ENCODE data around the gene APBA1. TPM values are rescaled to one million over a fixed set of nuclear protein-coding genes. Genes with fewer than 3 reads are reported as not detected.

Gene APBA1
- 11.2 and 11.6 TPM in 2 replicates for total RNA-seq

GRCh38 chr9:69671879-69672595 is at the start of gene APBA1:
Gene APBA1, minus strand, starts transcription at chr9:69672371.
- peak within 1 kb of the TSS; percentile 74 for H3K4me3 ChIP-seq (ENCODE audit: low read depth, low read length)
- DNase-seq (ENCODE audit: low read depth), result peak; percentile 34
- no peak for TF ChIP-seq CTCF (IDR thresholded peaks at IDR 0.05; ENCODE audit: insufficient read depth, low read depth, low read length)

GRCh38 chr9:69719983-69720382 is 47.8 kb upstream of the APBA1 start:
- no peak for DNase-seq (ENCODE audit: low read depth)
- no peak overlapping the region for H3K4me3 ChIP-seq (ENCODE audit: low read depth, low read length)
- no peak for TF ChIP-seq CTCF (IDR thresholded peaks at IDR 0.05; ENCODE audit: insufficient read depth, low read depth, low read length)

- DNase-seq (ENCODE audit: low read depth), result peak; percentile 75
- no peak overlapping the region for H3K4me3 ChIP-seq (ENCODE audit: low read depth, low read length)
- TF ChIP-seq CTCF (IDR thresholded peaks at IDR 0.05; ENCODE audit: insufficient read depth, low read depth, low read length), result no peak
Observed at GRCh38 chr9:69719367-69719766, 47.2 kb upstream of the APBA1 start.

- no peak overlapping the region for H3K4me3 ChIP-seq (ENCODE audit: low read depth, low read length)
- DNase-seq (ENCODE audit: low read depth), result no peak
- no peak for TF ChIP-seq CTCF (IDR thresholded peaks at IDR 0.05; ENCODE audit: insufficient read depth, low read depth, low read length)
Observed at GRCh38 chr9:69718218-69718617, 46.0 kb upstream of the APBA1 start.

- TF ChIP-seq CTCF (IDR thresholded peaks at IDR 0.05; ENCODE audit: insufficient read depth, low read depth, low read length), result no peak
- DNase-seq (ENCODE audit: low read depth), result no peak
- no peak overlapping the region for H3K4me3 ChIP-seq (ENCODE audit: low read depth, low read length)
Observed at GRCh38 chr9:69715825-69716224, 43.7 kb upstream of the APBA1 start.

- DNase-seq (ENCODE audit: low read depth), result no peak
- no peak overlapping the region for H3K4me3 ChIP-seq (ENCODE audit: low read depth, low read length)
- no peak for TF ChIP-seq CTCF (IDR thresholded peaks at IDR 0.05; ENCODE audit: insufficient read depth, low read depth, low read length)
Observed at GRCh38 chr9:69715096-69715495, 42.9 kb upstream of the APBA1 start.

GRCh38 chr9:69697475-69697874 is 25.3 kb upstream of the APBA1 start:
- no peak for TF ChIP-seq CTCF (IDR thresholded peaks at IDR 0.05; ENCODE audit: insufficient read depth, low read depth, low read length)
- no peak for DNase-seq (ENCODE audit: low read depth)
- H3K4me3 ChIP-seq (ENCODE audit: low read depth, low read length), result no peak overlapping the region
